Muscle of leg (tissue), 11 donors: Measurements from ENCODE around the gene MAP3K7CL. TPM values are rescaled to one million over a fixed set of nuclear protein-coding genes. Genes with fewer than 3 reads are reported as not detected.
A peak's percentile ranks its signal among the peaks of the same experiment; 100 is the strongest.

ENCODE experiments used
- DNase-seq: peaks from one replicate; pipeline ENCODE4 v3.0.0; 2013
- H3K27ac ChIP-seq: one replicate; pipeline ENCODE4 v1.5.1; 2013; ENCODE audit warnings: mild to moderate bottlenecking, low read length, control low read depth
- H3K27me3 ChIP-seq: one replicate; pipeline ENCODE4 v1.6.1; 2013; ENCODE audit warnings: low read length; ENCODE audit not compliant: control insufficient read depth, insufficient read depth
- H3K36me3 ChIP-seq: one replicate; pipeline ENCODE4 v1.6.1; 2013; ENCODE audit warnings: low read length; ENCODE audit not compliant: control insufficient read depth, insufficient read depth
- H3K4me1 ChIP-seq: one replicate; pipeline ENCODE4 v1.6.1; 2013; ENCODE audit warnings: low read length; ENCODE audit not compliant: control insufficient read depth, insufficient read depth
- H3K4me3 ChIP-seq: one replicate; pipeline ENCODE4 v1.5.1; 2013; ENCODE audit warnings: low read length, control low read depth
- H3K9me3 ChIP-seq: replicated peaks from 2 replicates; pipeline ENCODE4 v1.6.1; 2013; ENCODE audit warnings: low read depth, low read length; ENCODE audit not compliant: control insufficient read depth
- WGBS: methylation state at CpG from one replicate; pipeline ENCODE4 v1.1.5; 2013; ENCODE audit warnings: missing lambda C conversion rate; ENCODE audit not compliant: insufficient coverage; 5-methylcytosine and 5-hydroxymethylcytosine counted together
- polyA plus RNA-seq, 8 donors: library from polyadenylated mRNA; unstranded; fragments of 120-200 nt; gene quantifications; one replicate each; pipeline versions ENCODE4 v1.2.1 to v1.2.3, GENCODE V29; 2013; ENCODE audit warnings: inconsistent platforms in 1 of 8, low replicate concordance in 1 of 8; ENCODE audit not compliant: insufficient read length in 8 of 8, insufficient read depth in 1 of 8
- total RNA-seq: library from RNA; stranded (reverse); fragments of 120-200 nt; gene quantifications from one replicate; pipeline ENCODE4 v1.2.4, GENCODE V29; 2013

Gene MAP3K7CL
- total and polyA plus RNA-seq, 9 donors, result 53.5 to 84.9 (median 71.2) TPM

- no peaks in the 10 kb centered on the region for H3K27me3 ChIP-seq
- H3K4me3 ChIP-seq, result no peak overlapping the region
- WGBS, result no CpG with 5 or more reads among the region's 5 CpGs
- H3K27ac ChIP-seq, result no peak overlapping the region
- no peaks in the 10 kb centered on the region for H3K4me1 ChIP-seq
- H3K36me3 ChIP-seq, result no peaks in the 10 kb centered on the region
- no peaks in the 10 kb centered on the region for H3K9me3 ChIP-seq
- no peak for DNase-seq
Measured at GRCh38 chr21:29205009-29205408, 74.6 kb downstream of the MAP3K7CL start.

GRCh38 chr21:29205988-29206387 lies 75.5 kb downstream of the MAP3K7CL start:
- H3K9me3 ChIP-seq, result no peaks in the 10 kb centered on the region
- DNase-seq, result no peak
- H3K27me3 ChIP-seq, result no peaks in the 10 kb centered on the region
- H3K4me3 ChIP-seq, result no peak overlapping the region
- no peaks in the 10 kb centered on the region for H3K4me1 ChIP-seq
- WGBS, result 92% methylated on average over 2 of the region's 3 CpGs
- no peaks in the 10 kb centered on the region for H3K36me3 ChIP-seq
- no peak overlapping the region for H3K27ac ChIP-seq

DNA sequence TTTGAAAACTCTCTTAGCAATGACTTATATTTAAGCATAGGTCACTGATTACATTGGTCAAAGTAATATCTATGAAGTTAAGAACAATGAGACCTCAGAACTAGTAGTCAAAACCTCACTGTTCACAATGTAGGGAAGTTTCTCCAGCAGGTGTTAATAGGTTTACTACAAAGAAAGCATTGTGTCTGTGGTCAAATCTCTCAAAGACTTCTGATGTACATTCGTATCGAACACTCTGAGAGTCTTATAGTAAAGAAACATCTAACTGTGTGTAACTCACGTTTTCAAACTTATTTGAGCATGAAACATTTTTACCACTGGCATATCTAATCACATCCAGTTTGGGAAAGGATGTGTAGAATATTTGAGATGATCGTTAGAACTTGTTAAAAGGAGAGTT lies 76.0 kb downstream of the MAP3K7CL start:
- no peaks in the 10 kb centered on the region for H3K27me3 ChIP-seq
- H3K9me3 ChIP-seq, result no peaks in the 10 kb centered on the region
- no peak for DNase-seq
- H3K4me3 ChIP-seq, result no peak overlapping the region
- H3K4me1 ChIP-seq, result no peaks in the 10 kb centered on the region
- H3K27ac ChIP-seq, result no peak overlapping the region
- H3K36me3 ChIP-seq, result no peaks in the 10 kb centered on the region
- WGBS, result no CpG with 5 or more reads among the region's 4 CpGs

DNA sequence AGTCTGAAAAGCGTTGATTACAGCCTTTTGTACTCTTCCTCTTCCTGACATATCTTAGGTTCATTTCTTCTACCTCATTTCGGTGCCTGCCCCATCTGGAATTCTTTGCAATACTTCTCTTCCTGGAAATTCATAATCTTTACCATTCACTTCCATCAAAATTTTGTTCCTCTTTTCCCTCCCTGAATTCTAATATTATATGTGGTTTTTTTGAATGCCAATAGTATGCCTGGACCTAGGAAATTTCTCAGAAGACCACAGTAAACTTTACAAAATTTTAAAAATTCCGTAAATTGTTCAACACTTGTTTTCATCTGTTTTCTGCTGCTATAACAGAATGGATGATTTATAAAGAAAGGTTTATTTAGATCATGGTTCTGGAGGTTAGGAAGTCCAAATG lies 76.8 kb downstream of the MAP3K7CL start:
- WGBS, result 100% methylated on average over 1 of the region's 3 CpGs
- Histone ChIP-seq H3K36me3 (no peaks in the 10 kb centered on the region), H3K9me3 (no peaks in the 10 kb centered on the region), H3K4me1 (peaks cover 1% of the 10 kb centered on the region), H3K27me3 (no peaks in the 10 kb centered on the region), H3K27ac (no peak overlapping the region), H3K4me3 (no peak overlapping the region)
- no peak for DNase-seq

GRCh38 chr21:29208044-29208681 lies 77.7 kb downstream of the MAP3K7CL start:
- peaks cover 2% of the 10 kb centered on the region for H3K4me1 ChIP-seq
- no peak overlapping the region for H3K4me3 ChIP-seq

GRCh38 chr21:29208682-29209059 lies 78.2 kb downstream of the MAP3K7CL start:
- Histone ChIP-seq H3K9me3 (no peaks in the 10 kb centered on the region), H3K4me3 (no peak overlapping the region), H3K27me3 (no peaks in the 10 kb centered on the region), H3K36me3 (no peaks in the 10 kb centered on the region), H3K4me1 (peaks cover 2% of the 10 kb centered on the region), H3K27ac (peak overlapping the region; percentile 75)
- DNase-seq, result peak; percentile 88
- WGBS, result no CpG with 5 or more reads among the region's 1 CpG

More at GRCh38 chr21:29208044-29208681, 77.7 kb downstream of the MAP3K7CL start:
- WGBS, result no CpG with 5 or more reads among the region's 9 CpGs
- no peak for DNase-seq
- H3K27ac ChIP-seq, result peak overlapping the region; percentile 75
- no peaks in the 10 kb centered on the region for H3K27me3 ChIP-seq
- H3K36me3 ChIP-seq, result no peaks in the 10 kb centered on the region
- no peaks in the 10 kb centered on the region for H3K9me3 ChIP-seq

DNA sequence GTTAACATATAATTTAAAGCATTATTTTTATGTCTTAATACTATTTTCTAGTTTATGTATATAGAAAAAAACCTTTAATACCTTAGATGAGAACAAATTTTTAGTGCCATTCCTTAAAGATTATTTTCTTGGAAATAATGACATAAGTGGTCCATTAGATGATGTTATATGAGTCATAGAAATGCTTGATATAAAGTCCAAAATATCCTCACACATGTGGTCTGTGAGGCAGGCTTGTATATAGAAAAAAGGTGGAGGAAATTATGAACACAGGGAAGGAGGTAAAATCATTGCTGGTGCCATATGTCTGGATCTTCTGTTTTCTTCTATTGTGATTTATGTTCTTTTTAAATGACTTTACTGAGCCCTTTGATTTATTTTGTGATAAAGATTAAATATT lies 79.3 kb downstream of the MAP3K7CL start:
- Histone ChIP-seq H3K4me3 (no peak overlapping the region), H3K27ac (no peak overlapping the region), H3K4me1 (peaks cover 2% of the 10 kb centered on the region), H3K27me3 (no peaks in the 10 kb centered on the region), H3K36me3 (no peaks in the 10 kb centered on the region), H3K9me3 (no peaks in the 10 kb centered on the region)
- DNase-seq, result no peak

GRCh38 chr21:29211205-29211604 lies 80.8 kb downstream of the MAP3K7CL start:
- Histone ChIP-seq H3K27me3 (no peaks in the 10 kb centered on the region), H3K9me3 (no peaks in the 10 kb centered on the region), H3K4me3 (no peak overlapping the region), H3K36me3 (no peaks in the 10 kb centered on the region), H3K4me1 (peaks cover 2% of the 10 kb centered on the region), H3K27ac (no peak overlapping the region)
- DNase-seq, result no peak

GRCh38 chr21:29212446-29212845 lies 82.0 kb downstream of the MAP3K7CL start:
- H3K4me1 ChIP-seq, result peaks cover 2% of the 10 kb centered on the region
- H3K9me3 ChIP-seq, result no peaks in the 10 kb centered on the region
- DNase-seq, result no peak
- H3K27ac ChIP-seq, result no peak overlapping the region
- no peaks in the 10 kb centered on the region for H3K27me3 ChIP-seq
- H3K36me3 ChIP-seq, result no peaks in the 10 kb centered on the region
- WGBS, result no CpG with 5 or more reads among the region's 7 CpGs
- H3K4me3 ChIP-seq, result no peak overlapping the region

DNA sequence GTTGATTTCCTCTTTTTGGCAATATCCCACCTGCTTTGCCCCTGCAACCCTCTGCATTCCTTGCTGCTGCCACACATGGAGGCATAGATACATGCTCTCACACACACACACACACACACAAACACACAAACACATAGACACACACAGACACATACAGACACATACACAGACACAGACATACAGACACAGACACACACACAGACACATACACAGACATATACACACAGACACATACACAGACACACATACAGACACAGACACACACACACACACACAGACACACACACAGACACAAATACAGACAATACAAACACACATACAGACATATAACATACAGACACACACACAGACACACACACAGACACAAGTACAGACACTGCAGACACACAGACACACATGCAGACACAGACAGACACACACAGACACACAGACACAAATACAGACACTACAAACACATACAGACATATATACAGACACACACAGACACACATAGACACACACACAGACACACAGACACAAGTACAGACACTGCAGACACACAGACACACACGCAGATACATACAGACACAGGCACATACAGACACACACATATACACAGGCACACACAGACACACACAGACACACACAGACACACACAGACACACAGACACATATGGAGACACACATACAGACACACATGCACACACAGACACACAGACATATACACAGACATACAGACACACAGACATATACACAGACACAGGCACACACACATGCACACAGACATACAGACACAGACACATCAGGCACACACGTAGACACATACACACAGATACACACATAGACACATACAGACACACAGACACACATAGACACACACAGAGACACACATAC lies 83.3 kb downstream of the MAP3K7CL start:
- no peaks in the 10 kb centered on the region for H3K9me3 ChIP-seq
- H3K4me1 ChIP-seq, result peaks cover 2% of the 10 kb centered on the region
- H3K27me3 ChIP-seq, result no peaks in the 10 kb centered on the region
- DNase-seq, result no peak
- no CpG with 5 or more reads among the region's 2 CpGs for WGBS
- H3K36me3 ChIP-seq, result no peaks in the 10 kb centered on the region
- H3K27ac ChIP-seq, result no peak overlapping the region
- H3K4me3 ChIP-seq, result no peak overlapping the region
